ENCODE data around the gene EIF4A3. TPM values are rescaled to one million over a fixed set of nuclear protein-coding genes. Genes with fewer than 3 reads are reported as not detected.

The EIF4A3 gene
- total and polyA plus RNA-seq, 10 of the 15 experiments (the other 5 are each of a cell fraction or from before 2014, with no cell fraction given), result 53.3 to 225 (median 103) TPM

GRCh38 chr17:80153004-80153403 is 6.1 kb upstream of the EIF4A3 start:
- DNase-seq (ENCODE audit: low read depth, low spot score) (peak; percentile 56), ATAC-seq (peak; percentile 89), FAIRE-seq (no peak)
- Histone ChIP-seq H3K9ac (ENCODE audit: control insufficient read depth, insufficient read depth, low read length) (no peak overlapping the region), H3K36me3 (ENCODE audit: control insufficient read depth in 2 of 2, insufficient read depth in 2 of 2, low read length in 1 of 2) (no peaks in the 10 kb centered on the region), H3K4me3 (no peak overlapping the region), H3K79me2 (ENCODE audit: control insufficient read depth, insufficient read depth, low read length) (peaks cover 3% of the 10 kb centered on the region), H2AFZ (ENCODE audit: control insufficient read depth, low read depth, low read length) (peak overlapping the region; percentile 46), H3K4me2 (ENCODE audit: control insufficient read depth, insufficient read depth) (peak overlapping the region; percentile 54; the same call in 1 of the 2 replicates), H4K20me1 (ENCODE audit: control insufficient read depth, insufficient read depth) (no peaks in the 10 kb centered on the region), H3K4me1 (ENCODE audit: control insufficient read depth, insufficient read depth, low read length) (peaks cover 12% of the 10 kb centered on the region), H3K9me3 (replicated peaks; ENCODE audit: control insufficient read depth, insufficient read depth, low read length) (peaks cover 4% of the 10 kb centered on the region; the same call in 2 of the 3 replicates), H3K27ac (ENCODE audit: control insufficient read depth, insufficient read depth) (no peak overlapping the region), H3K27me3 (replicated peaks in 1 of 2; ENCODE audit: control insufficient read depth in 2 of 2, insufficient read depth in 2 of 2, low read length in 1 of 2) (no peaks in the 10 kb centered on the region)
- in situ Hi-C loops (cut with MboI) (no loop called here), intact Hi-C loops (cut with micrococcal nuclease; ENCODE audit: unreplicated experiment) (no loop called here)
- BruUV-seq (replicated peaks), result no TSS peak
- TF ChIP-seq ZNF687 (IDR thresholded peaks at IDR 0.05) (peak; percentile 39; the same call in 1 of the 2 replicates), SUZ12 (IDR thresholded peaks at IDR 0.05; ENCODE audit: unreplicated experiment) (no peak), RUNX3 (IDR thresholded peaks at IDR 0.05; ENCODE audit: low read length) (0 out of 2 replicates have a peak, but pooled peaks have one; percentile 16), KLF5 (IDR thresholded peaks at IDR 0.05; ENCODE audit: partially characterized antibody) (no peak), MTA2 (IDR thresholded peaks at IDR 0.05; ENCODE audit: low read depth) (peak; percentile 32; the same call in 1 of the 2 replicates), CBX5 (IDR thresholded peaks at IDR 0.05; ENCODE audit: low read depth) (no peak), MEF2B (IDR thresholded peaks at IDR 0.05; ENCODE audit: partially characterized antibody, poor library complexity, severe bottlenecking) (peak; percentile 89), BHLHE40 (IDR thresholded peaks at IDR 0.05; ENCODE audit: borderline replicate concordance in 1 of 2, low read depth in 2 of 2, low read length in 1 of 2) (peak; percentile 85 to 91), RB1 (IDR thresholded peaks at IDR 0.05; ENCODE audit: borderline replicate concordance) (no peak), TCF12 (IDR thresholded peaks at IDR 0.05; ENCODE audit: low read depth, low read length) (0 out of 2 replicates have a peak, but pooled peaks have one; percentile 23)
- POLR2A ChIA-PET, result no interaction called here
- WGBS (ENCODE audit: insufficient coverage, insufficient replicate concordance, low lambda C conversion rate, missing lambda C conversion rate), result 32% methylated on average over 3 of the region's 3 CpGs
- SMC1A ChIA-PET (ENCODE audit: uncharacterized antibody, unreplicated experiment), result no interaction called here
- RAD21 ChIA-PET (ENCODE audit: unreplicated experiment), result no interaction called here
- CTCF ChIA-PET, result no interaction called here
